Glutamatergic neuron (in vitro differentiated cells): ENCODE measurements around the gene ZNF860. TPM values are rescaled to one million over a fixed set of nuclear protein-coding genes. Genes with fewer than 3 reads are reported as not detected.

Source experiments
- DNase-seq: peaks from one replicate; pipeline ENCODE4 v3.0.0; 2022
- H3K27ac Mint-ChIP-seq: one replicate; pipeline ENCODE4 v1.8.0; 2020; ENCODE audit warnings: mild to moderate bottlenecking, mixed read lengths, inconsistent platforms; ENCODE audit not compliant: unreplicated experiment
- H3K27me3 Mint-ChIP-seq: one replicate; pipeline ENCODE4 v1.8.0; 2020; ENCODE audit warnings: mild to moderate bottlenecking, moderate library complexity, mixed read lengths, inconsistent platforms; ENCODE audit not compliant: unreplicated experiment
- H3K36me3 Mint-ChIP-seq: one replicate; pipeline ENCODE4 v1.8.0; 2020; ENCODE audit warnings: mild to moderate bottlenecking, mixed read lengths, inconsistent platforms; ENCODE audit not compliant: unreplicated experiment
- H3K4me1 Mint-ChIP-seq: one replicate; pipeline ENCODE4 v1.8.0; 2020; ENCODE audit warnings: mild to moderate bottlenecking, low read depth, mixed read lengths, inconsistent platforms; ENCODE audit not compliant: unreplicated experiment
- H3K4me3 Mint-ChIP-seq: one replicate; pipeline ENCODE4 v1.8.0; 2020; ENCODE audit warnings: mild to moderate bottlenecking, mixed read lengths, inconsistent platforms; ENCODE audit not compliant: unreplicated experiment
- H3K9me3 Mint-ChIP-seq: one replicate; pipeline ENCODE4 v1.8.0; 2020; ENCODE audit warnings: mild to moderate bottlenecking, moderate library complexity, mixed read lengths, inconsistent platforms; ENCODE audit not compliant: unreplicated experiment
- CTCF ChIP-seq: fragments of 200-600 bp; sonication (generic); IDR thresholded peaks from one replicate; pipeline ENCODE4 v1.5.0; 2021; ENCODE audit not compliant: partially characterized antibody, unreplicated experiment
- total RNA-seq: library from RNA; stranded (reverse); fragmentation: NEBNext Ultra II Directional; extraction: Animal tissue kit (Norgen Biotek cat#: 25700); gene quantifications from one replicate; pipeline ENCODE4 v1.2.1, GENCODE V29; 2021; ENCODE audit not compliant: unreplicated experiment

Gene ZNF860
- total RNA-seq, 1 donor from 2014 or later = not detected

- DNase-seq = no peak
- H3K27ac Mint-ChIP-seq = no peak overlapping the region
- no peaks in the 10 kb centered on the region for H3K9me3 Mint-ChIP-seq
- peaks cover under 1% of the 10 kb centered on the region for H3K36me3 Mint-ChIP-seq
- H3K4me3 Mint-ChIP-seq = no peak overlapping the region
- H3K27me3 Mint-ChIP-seq = no peaks in the 10 kb centered on the region
- peaks cover 2% of the 10 kb centered on the region for H3K4me1 Mint-ChIP-seq
- TF ChIP-seq CTCF = no peak
Measured at GRCh38 chr3:31999907-32000439, 18.4 kb downstream of the ZNF860 start.

GRCh38 chr3:32000877-32001276 lies 19.3 kb downstream of the ZNF860 start:
- no peaks in the 10 kb centered on the region for H3K27me3 Mint-ChIP-seq
- H3K4me3 Mint-ChIP-seq = no peak overlapping the region
- no peak overlapping the region for H3K27ac Mint-ChIP-seq
- DNase-seq = no peak
- no peaks in the 10 kb centered on the region for H3K9me3 Mint-ChIP-seq
- H3K4me1 Mint-ChIP-seq = peaks cover 2% of the 10 kb centered on the region
- no peaks in the 10 kb centered on the region for H3K36me3 Mint-ChIP-seq
- no peak for TF ChIP-seq CTCF

GRCh38 chr3:32002561-32003368 lies 21.2 kb downstream of the ZNF860 start:
- no peaks in the 10 kb centered on the region for H3K36me3 Mint-ChIP-seq
- no peaks in the 10 kb centered on the region for H3K9me3 Mint-ChIP-seq
- DNase-seq = no peak
- H3K4me1 Mint-ChIP-seq = peaks cover 2% of the 10 kb centered on the region
- TF ChIP-seq CTCF = no peak
- no peaks in the 10 kb centered on the region for H3K27me3 Mint-ChIP-seq
- no peak overlapping the region for H3K4me3 Mint-ChIP-seq
- H3K27ac Mint-ChIP-seq = no peak overlapping the region

GRCh38 chr3:32003380-32003779 lies 21.8 kb downstream of the ZNF860 start:
- TF ChIP-seq CTCF = no peak
- Mint-ChIP-seq H3K27ac (no peak overlapping the region), H3K9me3 (no peaks in the 10 kb centered on the region), H3K4me3 (no peak overlapping the region), H3K4me1 (peaks cover 2% of the 10 kb centered on the region), H3K36me3 (no peaks in the 10 kb centered on the region), H3K27me3 (no peaks in the 10 kb centered on the region)
- DNase-seq = no peak

GRCh38 chr3:32004113-32004765 lies 22.7 kb downstream of the ZNF860 start:
- no peak for DNase-seq
- Mint-ChIP-seq H3K27me3 (no peaks in the 10 kb centered on the region), H3K36me3 (no peaks in the 10 kb centered on the region), H3K9me3 (no peaks in the 10 kb centered on the region), H3K4me3 (no peak overlapping the region), H3K4me1 (peaks cover 2% of the 10 kb centered on the region), H3K27ac (no peak overlapping the region)
- TF ChIP-seq CTCF = no peak
